ENCODE data around the gene SCN1B.

- TF ChIP-seq TAF1 (IDR thresholded peaks at IDR 0.05; ENCODE audit: borderline replicate concordance, low read depth, low read length) (no peak), POLR2A (IDR thresholded peaks at IDR 0.05; ENCODE audit: low read depth, low read length) (no peak), POLR2AphosphoS5 (IDR thresholded peaks at IDR 0.05; ENCODE audit: low read depth, low read length) (no peak)
These were observed 20.6 kb upstream of the SCN1B start for GRCh38 chr19:35009424-35010415.

Measured in GM12892 (cell line).